GM18511 (cell line): ENCODE results near the gene HIGD2B.
"Not testable (repeated sequence)": the region's sequence is repeated elsewhere in the genome, so short reads cannot be mapped to it uniquely, and the experiment has no call there.

Experiments
- ATAC-seq: cut with Tn5 transposase; IDR thresholded peaks from one replicate; pipeline ENCODE4 v1.9.1; 2021; ENCODE audit warnings: mild to moderate bottlenecking, moderate library complexity; ENCODE audit not compliant: unreplicated experiment

The HIGD2B gene

GRCh38 chr15:72680931-72681330 is 5.1 kb downstream of the HIGD2B start:
- no peak for ATAC-seq

- ATAC-seq, result no peak
These were observed 9.1 kb downstream of the HIGD2B start for GRCh38 chr15:72676838-72677237.

- ATAC-seq, result no peak
These were observed 14.5 kb downstream of the HIGD2B start for GRCh38 chr15:72671525-72671924.

- peak; percentile 86 for ATAC-seq
These were observed 15.2 kb downstream of the HIGD2B start for GRCh38 chr15:72670656-72671352.

- not testable (repeated sequence) for ATAC-seq
These were observed 16.2 kb downstream of the HIGD2B start for GRCh38 chr15:72669803-72670202.

- not testable (repeated sequence) for ATAC-seq
These were observed 20.3 kb downstream of the HIGD2B start for GRCh38 chr15:72665706-72666105.

GRCh38 chr15:72663931-72664330 is 22.1 kb downstream of the HIGD2B start:
- not testable (repeated sequence) for ATAC-seq

GRCh38 chr15:72661081-72661480 is 24.9 kb downstream of the HIGD2B start:
- not testable (repeated sequence) for ATAC-seq

GRCh38 chr15:72656014-72656413 is 30.0 kb downstream of the HIGD2B start:
- ATAC-seq, result not testable (repeated sequence)

GRCh38 chr15:72654397-72654796 is 31.6 kb downstream of the HIGD2B start, which contains the start of gene GOLGA6B:
Gene GOLGA6B, plus strand, starts transcription at chr15:72654697. Its CDS starts 41 bp downstream, at chr15:72654738.
- ATAC-seq, result not testable (repeated sequence)

- ATAC-seq, result not testable (repeated sequence)
These were observed 37.2 kb downstream of the HIGD2B start for GRCh38 chr15:72648631-72649253.

GRCh38 chr15:72642271-72642670 is 43.7 kb downstream of the HIGD2B start:
- not testable (repeated sequence) for ATAC-seq

GRCh38 chr15:72639759-72640483 is 46.1 kb downstream of the HIGD2B start:
- ATAC-seq, result not testable (repeated sequence)

- ATAC-seq, result peak; percentile 84
These were observed 49.3 kb downstream of the HIGD2B start for GRCh38 chr15:72636519-72637282.

- ATAC-seq, result not testable (repeated sequence)
These were observed 56.9 kb downstream of the HIGD2B start for GRCh38 chr15:72629068-72629570.

GRCh38 chr15:72628249-72629067 is 57.5 kb downstream of the HIGD2B start:
- ATAC-seq, result not testable (repeated sequence)

- ATAC-seq, result not testable (repeated sequence)
These were observed 59.8 kb downstream of the HIGD2B start for GRCh38 chr15:72626153-72626552.
